Endodermal cell (in vitro differentiated cells): ENCODE data around the gene NAA15. TPM values are rescaled to one million over a fixed set of nuclear protein-coding genes. Genes with fewer than 3 reads are reported as not detected.
"Not testable (repeated sequence)": the region's sequence is repeated elsewhere in the genome, so short reads cannot be mapped to it uniquely, and the experiment has no call there.

Experiments
- DNase-seq: peaks from one replicate; pipeline ENCODE4 v3.0.0-alpha.2; 2017
- H3K27ac ChIP-seq: 2 replicates; pipeline ENCODE4 v1.5.1; 2013; ENCODE audit warnings: mild to moderate bottlenecking, low read depth, low read length, moderate library complexity
- H3K27me3 ChIP-seq: 2 replicates; pipeline ENCODE4 v1.6.1; 2013; ENCODE audit warnings: mild to moderate bottlenecking, low read length, moderate library complexity; ENCODE audit not compliant: insufficient read depth, control insufficient read depth, poor library complexity, severe bottlenecking
- H3K36me3 ChIP-seq: 2 replicates; pipeline ENCODE4 v1.7.0; 2013; ENCODE audit warnings: mild to moderate bottlenecking, low read length, moderate library complexity; ENCODE audit not compliant: control insufficient read depth, insufficient read depth
- H3K4me1 ChIP-seq: one replicate; pipeline ENCODE4 v1.7.0; 2013; ENCODE audit warnings: low read length; ENCODE audit not compliant: control insufficient read depth, insufficient read depth
- H3K4me3 ChIP-seq: 2 replicates; pipeline ENCODE4 v1.5.1; 2013; ENCODE audit warnings: mild to moderate bottlenecking, low read length, moderate library complexity
- H3K9ac ChIP-seq: 2 replicates; pipeline ENCODE4 v1.6.1; 2013; ENCODE audit warnings: mild to moderate bottlenecking, low read length, moderate library complexity; ENCODE audit not compliant: poor library complexity, severe bottlenecking; ENCODE audit errors: extremely low read depth
- H3K9me3 ChIP-seq: 2 replicates; pipeline ENCODE4 v1.6.1; 2013; ENCODE audit warnings: mild to moderate bottlenecking, low read length, moderate library complexity; ENCODE audit not compliant: control insufficient read depth
- H3K27ac Mint-ChIP-seq: 2 replicates; pipeline ENCODE4 v1.8.0; 2020; ENCODE audit warnings: mixed read lengths
- H3K27me3 Mint-ChIP-seq: 2 replicates; pipeline ENCODE4 v1.8.0; 2021; ENCODE audit warnings: mild to moderate bottlenecking, mixed read lengths; ENCODE audit not compliant: insufficient read depth
- H3K36me3 Mint-ChIP-seq: 2 replicates; pipeline ENCODE4 v1.8.0; 2020; ENCODE audit warnings: low read depth, mixed read lengths
- H3K4me1 Mint-ChIP-seq: 2 replicates; pipeline ENCODE4 v1.8.0; 2020; ENCODE audit warnings: mixed read lengths
- H3K4me3 Mint-ChIP-seq: 2 replicates; pipeline ENCODE4 v1.8.0; 2020; ENCODE audit warnings: mild to moderate bottlenecking, moderate library complexity, mixed read lengths
- H3K9me3 Mint-ChIP-seq: 2 replicates; pipeline ENCODE4 v1.8.0; 2020; ENCODE audit warnings: mild to moderate bottlenecking, mixed read lengths
- CTCF ChIP-seq: fragments of 200-600 bp; sonication (generic); conservative IDR thresholded peaks from 2 replicates; pipeline ENCODE4 v1.5.0; 2021; ENCODE audit warnings: antibody characterized with exemption, mild to moderate bottlenecking
- WGBS, 2 experiments: methylation state at CpG; one replicate each; pipeline versions ENCODE4 v1.1.5 to v1.1.7; 2013; ENCODE audit warnings: missing lambda C conversion rate in 2 of 2, mixed read lengths in 1 of 2; ENCODE audit not compliant: insufficient coverage in 1 of 2, insufficient read length in 1 of 2; 5-methylcytosine and 5-hydroxymethylcytosine counted together
- total RNA-seq, 2 donors: library from RNA; stranded (reverse); fragmentation: NEBNext Ultra II Directional in 1 of 2; extraction: Animal tissue kit (Norgen Biotek cat#: 25700) in 1 of 2; gene quantifications; 2 replicates in 1 of 2; 3 replicates in 1 of 2; pipeline ENCODE4 v1.2.1, GENCODE V29; 2021

Gene NAA15
- total RNA-seq, 2 donors from 2014 or later, result 64.7 to 78.9 TPM

DNA sequence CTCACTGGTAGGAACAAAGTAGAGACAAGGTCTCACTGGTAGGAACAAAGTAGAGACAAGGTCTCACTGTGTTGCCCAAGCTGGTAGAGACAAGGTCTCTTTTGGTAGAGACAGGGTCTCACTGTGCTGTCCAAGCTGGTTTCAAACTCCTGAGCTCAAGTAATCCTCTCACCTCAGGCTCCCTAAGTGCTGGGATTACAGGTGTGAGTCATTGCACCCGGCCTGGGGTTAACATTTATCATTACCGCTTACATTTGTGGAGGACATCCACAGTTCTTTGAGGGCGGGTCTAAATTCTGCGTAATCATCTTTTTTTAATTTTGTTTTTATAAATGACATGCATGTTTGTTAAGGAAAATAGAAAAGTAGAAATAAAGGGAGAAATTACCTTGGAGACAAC lies 164.6 kb downstream of the NAA15 start:
- WGBS, 2 experiments, result 66 to 68% methylated on average over 4 of the region's 4 CpGs
- H3K27me3 Mint-ChIP-seq, result no peaks in the 10 kb centered on the region
- no peak for DNase-seq
- Histone ChIP-seq H3K36me3 (peaks cover 4% of the 10 kb centered on the region), H3K4me1 (no peaks in the 10 kb centered on the region), H3K9ac (no peak overlapping the region), H3K27me3 (no peaks in the 10 kb centered on the region), H3K4me3 (no peak overlapping the region), H3K27ac (no peak overlapping the region), H3K9me3 (peaks cover 21% of the 10 kb centered on the region)
- peaks cover 36% of the 10 kb centered on the region for H3K36me3 Mint-ChIP-seq
- TF ChIP-seq CTCF, result no peak
- no peak overlapping the region for H3K27ac Mint-ChIP-seq
- no peak overlapping the region for H3K4me3 Mint-ChIP-seq
- peaks cover 17% of the 10 kb centered on the region for H3K4me1 Mint-ChIP-seq
- H3K9me3 Mint-ChIP-seq, result peaks cover 34% of the 10 kb centered on the region

- Mint-ChIP-seq H3K36me3 (peaks cover 50% of the 10 kb centered on the region), H3K9me3 (peaks cover 47% of the 10 kb centered on the region)
Observed at GRCh38 chr4:139468756-139469155, 167.5 kb downstream of the NAA15 start.

DNA sequence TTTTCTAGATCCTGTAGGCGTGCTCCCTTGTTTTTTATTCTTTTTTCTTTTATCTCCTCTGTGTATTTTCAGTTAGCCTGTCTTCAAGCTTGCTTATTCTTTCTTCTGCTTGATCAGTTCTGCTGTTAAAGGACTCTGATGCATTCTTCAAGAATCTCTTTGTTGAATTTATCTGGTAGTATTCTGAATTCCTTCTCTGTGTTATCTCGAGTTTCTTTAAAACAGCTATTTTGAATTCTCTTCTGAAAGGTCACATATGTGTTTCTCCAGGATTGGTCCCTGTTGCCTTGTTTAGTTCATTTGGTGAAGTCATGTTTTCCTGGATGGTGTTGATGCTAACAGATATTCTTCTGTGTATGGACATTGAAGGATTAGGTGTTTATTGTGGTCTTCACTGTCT lies 167.9 kb downstream of the NAA15 start:
- no peak overlapping the region for H3K9ac ChIP-seq
- H3K4me1 ChIP-seq, result no peaks in the 10 kb centered on the region
- peaks cover 46% of the 10 kb centered on the region for H3K9me3 ChIP-seq
- Mint-ChIP-seq H3K9me3 (peaks cover 43% of the 10 kb centered on the region), H3K4me1 (peaks cover 12% of the 10 kb centered on the region), H3K27me3 (no peaks in the 10 kb centered on the region), H3K4me3 (no peak overlapping the region), H3K36me3 (peaks cover 48% of the 10 kb centered on the region), H3K27ac (no peak overlapping the region)
- no peak for DNase-seq
- H3K27ac ChIP-seq, result no peak overlapping the region
- no peaks in the 10 kb centered on the region for H3K27me3 ChIP-seq
- H3K4me3 ChIP-seq, result peak overlapping the region; percentile 61
- TF ChIP-seq CTCF, result no peak
- 80 to 96% methylated on average over 2 of the region's 2 CpGs for WGBS, 2 experiments
- H3K36me3 ChIP-seq, result peaks cover 17% of the 10 kb centered on the region

More at GRCh38 chr4:139468756-139469155, 167.5 kb downstream of the NAA15 start:
- not testable (repeated sequence) for H3K9ac ChIP-seq, DNase-seq, H3K27ac Mint-ChIP-seq, H3K27me3 Mint-ChIP-seq, H3K27me3 ChIP-seq, H3K4me1 ChIP-seq, H3K4me3 Mint-ChIP-seq, H3K27ac ChIP-seq
- H3K4me1 Mint-ChIP-seq, result peaks cover 12% of the 10 kb centered on the region
- peaks cover 14% of the 10 kb centered on the region for H3K36me3 ChIP-seq
- H3K9me3 ChIP-seq, result peaks cover 46% of the 10 kb centered on the region
- H3K4me3 ChIP-seq, result peak overlapping the region; percentile 61

Other genes starting within 250 kb of the NAA15 start
- 10 to 100 TPM; 47.6 to 53.9 TPM for gene ELF2, start 124.3 kb upstream of the NAA15 start, total RNA-seq
- 1 to 10 TPM in 1 of 2 donors, under 1 TPM in 1; 0.53 to 1.3 TPM for gene MGARP, start 21.3 kb upstream of the NAA15 start, total RNA-seq
- 10 to 100 TPM; 54.2 to 64.5 TPM for gene NDUFC1, start 972 bp downstream of the NAA15 start, total RNA-seq
- gene RAB33B, start 152.6 kb downstream of the NAA15 start, total RNA-seq, result 10 to 100 TPM in 1 of 2 donors, 1 to 10 TPM in 1; 8.7 to 11.4 TPM